MM.1S (cell line): ENCODE results near the gene IVD.

Source experiments
- CTCF ChIP-seq: fragments of 300-600 bp; sonication (generic); IDR thresholded peaks from 2 replicates; pipeline ENCODE4 v1.5.1; 2016; ENCODE audit warnings: antibody characterized with exemption, low read length, mixed read lengths
- EZH2phosphoT487 ChIP-seq: fragments of 300-600 bp; sonication (generic); IDR thresholded peaks from 2 replicates; pipeline ENCODE4 v1.6.1; 2018; ENCODE audit warnings: antibody characterized with exemption, low read length

GRCh38 chr15:40386480-40386879, 19.1 kb upstream of the IVD start:
- no peak for TF ChIP-seq CTCF
- no peak for TF ChIP-seq EZH2phosphoT487
